ENCODE measurements around the gene ABCC5.
A peak's percentile ranks its signal among the peaks of the same experiment; 100 is the strongest.

The ABCC5 gene

GRCh38 chr3:183909030-183909600 is 108.6 kb downstream of the ABCC5 start:
- no peaks in the 10 kb centered on the region for H3K4me1 ChIP-seq (ENCODE audit: control insufficient read depth in 1 of 2, insufficient read depth in 2 of 2, low read length in 2 of 2)
- H2AK5ac ChIP-seq (ENCODE audit: low read length), result no peak overlapping the region
- no peak overlapping the region for H2AFZ ChIP-seq (ENCODE audit: insufficient read depth, low read length, poor library complexity)
- no peaks in the 10 kb centered on the region for H3K79me2 ChIP-seq (ENCODE audit: control insufficient read depth, insufficient read depth, low read length, poor library complexity)
- H3K4me3 ChIP-seq (ENCODE audit: low read depth, low read length), result no peak overlapping the region
- no peak for DNase-seq
- H3K27me3 ChIP-seq (ENCODE audit: insufficient read depth, low read length), result no peaks in the 10 kb centered on the region
- no peak overlapping the region for H2BK12ac ChIP-seq (ENCODE audit: low read length)
- no peak overlapping the region for H4K8ac ChIP-seq (ENCODE audit: low read depth, low read length)
- H3K79me1 ChIP-seq (ENCODE audit: low read length), result no peaks in the 10 kb centered on the region
- no CpG with 5 or more reads among the region's 14 CpGs for WGBS (ENCODE audit: extremely low coverage, insufficient coverage, insufficient read length)
- no peak overlapping the region for H3K4ac ChIP-seq (ENCODE audit: low read depth, low read length)
- no peaks in the 10 kb centered on the region for H3K36me3 ChIP-seq (ENCODE audit: control insufficient read depth in 1 of 2, insufficient read depth in 2 of 2, low read length in 2 of 2)
- H2BK5ac ChIP-seq (ENCODE audit: low read depth, low read length, poor library complexity), result no peak overlapping the region
- H3K9ac ChIP-seq (ENCODE audit: low read length), result no peak overlapping the region
- no peak overlapping the region for H4K91ac ChIP-seq (ENCODE audit: low read depth, low read length)
- no peak overlapping the region for H3K14ac ChIP-seq (ENCODE audit: low read length)
- H3K9me3 ChIP-seq (ENCODE audit: insufficient read depth, low read depth, low read length), result peaks cover 2% of the 10 kb centered on the region
- H3K23ac ChIP-seq (ENCODE audit: low read length), result no peak overlapping the region
- no peak overlapping the region for H3K18ac ChIP-seq (ENCODE audit: low read length)
- H3K27ac ChIP-seq (ENCODE audit: low read depth, low read length), result no peak overlapping the region
- no peak overlapping the region for H2BK120ac ChIP-seq (ENCODE audit: insufficient read depth, low read length, poor library complexity)
- no peak overlapping the region for H3K4me2 ChIP-seq (ENCODE audit: low read length)
- H4K12ac ChIP-seq (ENCODE audit: low read depth, low read length), result no peak overlapping the region

- H3K4ac ChIP-seq (ENCODE audit: low read depth, low read length), result no peak overlapping the region
- H3K9me3 ChIP-seq (ENCODE audit: insufficient read depth, low read depth, low read length), result peaks cover 2% of the 10 kb centered on the region
- H3K27ac ChIP-seq (ENCODE audit: low read depth, low read length), result no peak overlapping the region
- no peaks in the 10 kb centered on the region for H3K79me2 ChIP-seq (ENCODE audit: control insufficient read depth, insufficient read depth, low read length, poor library complexity)
- H2BK12ac ChIP-seq (ENCODE audit: low read length), result no peak overlapping the region
- no CpG with 5 or more reads among the region's 16 CpGs for WGBS (ENCODE audit: extremely low coverage, insufficient coverage, insufficient read length)
- H3K4me2 ChIP-seq (ENCODE audit: low read length), result no peak overlapping the region
- no peak overlapping the region for H3K14ac ChIP-seq (ENCODE audit: low read length)
- no peak overlapping the region for H2AK5ac ChIP-seq (ENCODE audit: low read length)
- no peak overlapping the region for H3K23ac ChIP-seq (ENCODE audit: low read length)
- no peak overlapping the region for H2AFZ ChIP-seq (ENCODE audit: insufficient read depth, low read length, poor library complexity)
- H3K27me3 ChIP-seq (ENCODE audit: insufficient read depth, low read length), result no peaks in the 10 kb centered on the region
- no peaks in the 10 kb centered on the region for H3K4me1 ChIP-seq (ENCODE audit: control insufficient read depth in 1 of 2, insufficient read depth in 2 of 2, low read length in 2 of 2)
- H3K18ac ChIP-seq (ENCODE audit: low read length), result no peak overlapping the region
- H3K79me1 ChIP-seq (ENCODE audit: low read length), result no peaks in the 10 kb centered on the region
- H3K9ac ChIP-seq (ENCODE audit: low read length), result no peak overlapping the region
- peak overlapping the region; percentile 48 for H3K4me3 ChIP-seq (ENCODE audit: low read depth, low read length)
- no peak overlapping the region for H2BK120ac ChIP-seq (ENCODE audit: insufficient read depth, low read length, poor library complexity)
- H2BK5ac ChIP-seq (ENCODE audit: low read depth, low read length, poor library complexity), result no peak overlapping the region
- H4K8ac ChIP-seq (ENCODE audit: low read depth, low read length), result no peak overlapping the region
- H3K36me3 ChIP-seq (ENCODE audit: control insufficient read depth in 1 of 2, insufficient read depth in 2 of 2, low read length in 2 of 2), result no peaks in the 10 kb centered on the region
- H4K12ac ChIP-seq (ENCODE audit: low read depth, low read length), result no peak overlapping the region
- DNase-seq, result no peak
- no peak overlapping the region for H4K91ac ChIP-seq (ENCODE audit: low read depth, low read length)
Measured at GRCh38 chr3:183907911-183908331, 109.8 kb downstream of the ABCC5 start.

GRCh38 chr3:183907176-183907575 is 110.5 kb downstream of the ABCC5 start:
- H2BK5ac ChIP-seq (ENCODE audit: low read depth, low read length, poor library complexity), result no peak overlapping the region
- no CpG with 5 or more reads among the region's 6 CpGs for WGBS (ENCODE audit: extremely low coverage, insufficient coverage, insufficient read length)
- no peak overlapping the region for H2BK120ac ChIP-seq (ENCODE audit: insufficient read depth, low read length, poor library complexity)
- H3K36me3 ChIP-seq (ENCODE audit: control insufficient read depth in 1 of 2, insufficient read depth in 2 of 2, low read length in 2 of 2), result no peaks in the 10 kb centered on the region
- H3K4me3 ChIP-seq (ENCODE audit: low read depth, low read length), result no peak overlapping the region
- H3K18ac ChIP-seq (ENCODE audit: low read length), result no peak overlapping the region
- no peak overlapping the region for H4K8ac ChIP-seq (ENCODE audit: low read depth, low read length)
- no peak overlapping the region for H2AK5ac ChIP-seq (ENCODE audit: low read length)
- no peak overlapping the region for H2BK12ac ChIP-seq (ENCODE audit: low read length)
- no peak overlapping the region for H3K4ac ChIP-seq (ENCODE audit: low read depth, low read length)
- no peak overlapping the region for H3K14ac ChIP-seq (ENCODE audit: low read length)
- no peak overlapping the region for H3K9ac ChIP-seq (ENCODE audit: low read length)
- H4K91ac ChIP-seq (ENCODE audit: low read depth, low read length), result no peak overlapping the region
- no peak overlapping the region for H4K12ac ChIP-seq (ENCODE audit: low read depth, low read length)
- no peaks in the 10 kb centered on the region for H3K79me2 ChIP-seq (ENCODE audit: control insufficient read depth, insufficient read depth, low read length, poor library complexity)
- no peak overlapping the region for H3K27ac ChIP-seq (ENCODE audit: low read depth, low read length)
- no peaks in the 10 kb centered on the region for H3K27me3 ChIP-seq (ENCODE audit: insufficient read depth, low read length)
- no peak for DNase-seq
- H3K4me1 ChIP-seq (ENCODE audit: control insufficient read depth in 1 of 2, insufficient read depth in 2 of 2, low read length in 2 of 2), result no peaks in the 10 kb centered on the region
- no peaks in the 10 kb centered on the region for H3K79me1 ChIP-seq (ENCODE audit: low read length)
- H3K23ac ChIP-seq (ENCODE audit: low read length), result no peak overlapping the region
- H2AFZ ChIP-seq (ENCODE audit: insufficient read depth, low read length, poor library complexity), result no peak overlapping the region
- peaks cover 2% of the 10 kb centered on the region for H3K9me3 ChIP-seq (ENCODE audit: insufficient read depth, low read depth, low read length)
- H3K4me2 ChIP-seq (ENCODE audit: low read length), result no peak overlapping the region

GRCh38 chr3:183906234-183906921 is 111.3 kb downstream of the ABCC5 start:
- H3K27ac ChIP-seq (ENCODE audit: low read depth, low read length), result no peak overlapping the region
- H3K14ac ChIP-seq (ENCODE audit: low read length), result no peak overlapping the region

More at GRCh38 chr3:183906234-183906921, 111.3 kb downstream of the ABCC5 start:
- Histone ChIP-seq H3K4me2 (ENCODE audit: low read length) (no peak overlapping the region), H4K8ac (ENCODE audit: low read depth, low read length) (no peak overlapping the region), H4K12ac (ENCODE audit: low read depth, low read length) (no peak overlapping the region), H2AK5ac (ENCODE audit: low read length) (no peak overlapping the region), H3K9me3 (ENCODE audit: insufficient read depth, low read depth, low read length) (peaks cover 2% of the 10 kb centered on the region), H3K9ac (ENCODE audit: low read length) (no peak overlapping the region), H3K4ac (ENCODE audit: low read depth, low read length) (no peak overlapping the region), H2AFZ (ENCODE audit: insufficient read depth, low read length, poor library complexity) (no peak overlapping the region), H2BK12ac (ENCODE audit: low read length) (no peak overlapping the region), H3K27me3 (ENCODE audit: insufficient read depth, low read length) (no peaks in the 10 kb centered on the region), H4K91ac (ENCODE audit: low read depth, low read length) (no peak overlapping the region), H2BK120ac (ENCODE audit: insufficient read depth, low read length, poor library complexity) (no peak overlapping the region), H3K18ac (ENCODE audit: low read length) (no peak overlapping the region), H3K36me3 (ENCODE audit: control insufficient read depth in 1 of 2, insufficient read depth in 2 of 2, low read length in 2 of 2) (no peaks in the 10 kb centered on the region), H2BK5ac (ENCODE audit: low read depth, low read length, poor library complexity) (no peak overlapping the region), H3K4me3 (ENCODE audit: low read depth, low read length) (no peak overlapping the region), H3K4me1 (ENCODE audit: control insufficient read depth in 1 of 2, insufficient read depth in 2 of 2, low read length in 2 of 2) (no peaks in the 10 kb centered on the region), H3K79me1 (ENCODE audit: low read length) (no peaks in the 10 kb centered on the region), H3K23ac (ENCODE audit: low read length) (no peak overlapping the region), H3K79me2 (ENCODE audit: control insufficient read depth, insufficient read depth, low read length, poor library complexity) (no peaks in the 10 kb centered on the region)
- no CpG with 5 or more reads among the region's 13 CpGs for WGBS (ENCODE audit: extremely low coverage, insufficient coverage, insufficient read length)
- DNase-seq, result no peak

All from trophoblast cell (in vitro differentiated cells and primary cell).